Nephron progenitor cell (in vitro differentiated cells): Measurements from ENCODE around the gene MECP2.

ENCODE experiments used
- DNase-seq: peaks from one replicate; pipeline ENCODE4 v3.0.0; 2021
- H3K27ac Mint-ChIP-seq: 2 replicates; pipeline ENCODE4 v1.8.0; 2021; ENCODE audit warnings: mild to moderate bottlenecking, moderate library complexity, mixed read lengths
- H3K27me3 Mint-ChIP-seq: 2 replicates; pipeline ENCODE4 v1.8.0; 2021; ENCODE audit warnings: mild to moderate bottlenecking, low read depth, mixed read lengths; ENCODE audit not compliant: poor library complexity
- H3K36me3 Mint-ChIP-seq: 2 replicates; pipeline ENCODE4 v1.8.0; 2021; ENCODE audit warnings: low read depth, mixed read lengths
- H3K4me1 Mint-ChIP-seq: 2 replicates; pipeline ENCODE4 v1.8.0; 2021; ENCODE audit warnings: mixed read lengths
- H3K4me3 Mint-ChIP-seq: 2 replicates; pipeline ENCODE4 v1.8.0; 2021; ENCODE audit warnings: mild to moderate bottlenecking, moderate library complexity, mixed read lengths
- H3K9me3 Mint-ChIP-seq: 2 replicates; pipeline ENCODE4 v1.8.0; 2021; ENCODE audit warnings: mild to moderate bottlenecking, moderate library complexity, mixed read lengths
- TF ChIP-seq, protein P1 (sequence below): fragments of 200-600 bp; sonication (generic); IDR thresholded peaks from 2 replicates; pipeline ENCODE4 v1.5.0; 2021; ENCODE audit warnings: antibody characterized with exemption

The MECP2 gene

DNA sequence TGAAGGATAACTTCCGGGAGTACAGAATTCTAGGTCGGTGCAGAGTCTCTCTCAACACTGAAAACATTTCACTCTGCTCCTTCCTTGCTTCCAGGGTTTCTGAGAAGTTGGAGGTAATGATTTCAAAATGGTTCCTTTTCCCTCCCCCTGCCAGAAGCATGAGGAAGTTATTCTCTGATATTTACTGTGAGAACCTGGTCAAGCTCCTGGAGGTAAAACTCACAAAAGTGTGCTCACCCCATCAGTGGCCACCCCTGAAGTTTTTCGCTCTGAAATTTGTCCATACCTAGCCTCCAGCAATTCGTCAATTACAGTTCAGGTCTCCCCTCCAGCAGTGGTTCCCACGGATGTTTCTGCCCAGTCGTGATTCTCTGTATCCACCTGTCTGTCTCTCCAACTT, 16.2 kb upstream of the MECP2 start:
- Mint-ChIP-seq H3K4me3 (no peak overlapping the region), H3K9me3 (peaks cover 80% of the 10 kb centered on the region), H3K4me1 (peaks cover 22% of the 10 kb centered on the region), H3K36me3 (no peaks in the 10 kb centered on the region), H3K27me3 (peaks cover 11% of the 10 kb centered on the region), H3K27ac (no peak overlapping the region)
- TF ChIP-seq, protein P1, sequence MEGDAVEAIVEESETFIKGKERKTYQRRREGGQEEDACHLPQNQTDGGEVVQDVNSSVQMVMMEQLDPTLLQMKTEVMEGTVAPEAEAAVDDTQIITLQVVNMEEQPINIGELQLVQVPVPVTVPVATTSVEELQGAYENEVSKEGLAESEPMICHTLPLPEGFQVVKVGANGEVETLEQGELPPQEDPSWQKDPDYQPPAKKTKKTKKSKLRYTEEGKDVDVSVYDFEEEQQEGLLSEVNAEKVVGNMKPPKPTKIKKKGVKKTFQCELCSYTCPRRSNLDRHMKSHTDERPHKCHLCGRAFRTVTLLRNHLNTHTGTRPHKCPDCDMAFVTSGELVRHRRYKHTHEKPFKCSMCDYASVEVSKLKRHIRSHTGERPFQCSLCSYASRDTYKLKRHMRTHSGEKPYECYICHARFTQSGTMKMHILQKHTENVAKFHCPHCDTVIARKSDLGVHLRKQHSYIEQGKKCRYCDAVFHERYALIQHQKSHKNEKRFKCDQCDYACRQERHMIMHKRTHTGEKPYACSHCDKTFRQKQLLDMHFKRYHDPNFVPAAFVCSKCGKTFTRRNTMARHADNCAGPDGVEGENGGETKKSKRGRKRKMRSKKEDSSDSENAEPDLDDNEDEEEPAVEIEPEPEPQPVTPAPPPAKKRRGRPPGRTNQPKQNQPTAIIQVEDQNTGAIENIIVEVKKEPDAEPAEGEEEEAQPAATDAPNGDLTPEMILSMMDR, result no peak
- DNase-seq, result no peak

- Mint-ChIP-seq H3K27me3 (peaks cover 15% of the 10 kb centered on the region), H3K4me1 (peaks cover 35% of the 10 kb centered on the region), H3K4me3 (no peak overlapping the region), H3K36me3 (no peaks in the 10 kb centered on the region), H3K9me3 (peaks cover 69% of the 10 kb centered on the region), H3K27ac (no peak overlapping the region)
- TF ChIP-seq, protein P1, result no peak
- no peak for DNase-seq
These were observed 1.0 kb upstream of the MECP2 start for GRCh38 chrX:154098551-154098950.

- Mint-ChIP-seq H3K9me3 (peaks cover 68% of the 10 kb centered on the region), H3K4me3 (peak overlapping the region; percentile 89), H3K4me1 (peaks cover 45% of the 10 kb centered on the region), H3K27ac (peak overlapping the region; percentile 68), H3K27me3 (peaks cover 12% of the 10 kb centered on the region), H3K36me3 (no peaks in the 10 kb centered on the region)
- DNase-seq, result peak; percentile 84
- TF ChIP-seq, protein P1, result no peak
These were observed 421 bp downstream of the MECP2 start for GRCh38 chrX:154097003-154097588.

DNA sequence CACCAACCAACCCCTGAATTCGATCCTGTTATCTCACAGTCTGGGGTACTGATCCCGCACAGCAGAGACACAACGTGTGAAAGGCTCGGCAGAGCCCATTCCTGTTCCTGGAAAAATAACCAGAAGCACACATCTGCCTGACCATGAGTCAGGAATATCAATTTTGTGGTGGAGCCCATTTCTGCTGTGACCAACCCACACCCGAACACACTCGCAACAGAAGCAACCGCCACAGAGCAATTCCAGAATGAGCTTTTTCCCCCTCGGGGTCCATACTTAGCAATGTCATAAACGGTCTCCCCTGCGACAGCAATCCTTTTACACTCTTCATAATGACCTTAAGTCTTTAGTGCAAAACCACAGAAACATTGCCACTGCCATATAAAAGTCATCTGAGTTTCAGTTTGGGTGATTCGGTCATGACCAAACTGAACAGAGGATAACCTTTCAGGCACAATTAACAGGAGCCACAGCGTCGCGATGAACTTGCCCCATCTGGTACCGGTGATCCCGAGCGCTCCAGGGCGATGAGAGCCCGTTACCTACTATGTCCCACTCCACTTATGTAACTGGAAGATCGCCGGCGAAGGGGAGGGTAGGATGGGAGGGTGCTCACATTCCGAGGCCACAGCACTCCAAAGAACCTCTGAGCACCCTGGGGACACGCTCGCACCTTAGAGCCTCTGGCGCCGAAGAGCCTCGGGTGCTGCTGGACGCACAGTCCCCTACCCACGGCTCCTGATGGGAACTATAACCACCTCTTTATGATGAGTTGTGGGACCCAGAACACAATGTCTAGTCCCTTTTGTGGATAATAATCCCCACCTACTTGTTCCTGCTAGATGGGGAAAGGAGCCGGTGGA, 1.1 kb downstream of the MECP2 start:
- H3K27me3 Mint-ChIP-seq, result peaks cover 12% of the 10 kb centered on the region
- no peak for DNase-seq

GRCh38 chrX:154094833-154095232, 2.7 kb downstream of the MECP2 start:
- H3K4me3 Mint-ChIP-seq, result peak overlapping the region; percentile 62
- H3K36me3 Mint-ChIP-seq, result peaks cover 10% of the 10 kb centered on the region
- DNase-seq, result no peak
- peaks cover 10% of the 10 kb centered on the region for H3K27me3 Mint-ChIP-seq
- no peak overlapping the region for H3K27ac Mint-ChIP-seq
- TF ChIP-seq, protein P1, result no peak
- peaks cover 62% of the 10 kb centered on the region for H3K4me1 Mint-ChIP-seq
- H3K9me3 Mint-ChIP-seq, result peaks cover 59% of the 10 kb centered on the region

More for the DNA sequence above, 1.1 kb downstream of the MECP2 start:
- peaks cover 61% of the 10 kb centered on the region for H3K9me3 Mint-ChIP-seq
- peaks cover 53% of the 10 kb centered on the region for H3K4me1 Mint-ChIP-seq
- peak overlapping the region; percentile 68 for H3K27ac Mint-ChIP-seq
- peak overlapping the region; percentile 89 for H3K4me3 Mint-ChIP-seq
- TF ChIP-seq, protein P1, result no peak
- no peaks in the 10 kb centered on the region for H3K36me3 Mint-ChIP-seq
